ENCODE results near the gene GLO1.
A peak's percentile ranks its signal among the peaks of the same experiment; 100 is the strongest.

Gene GLO1

DNA sequence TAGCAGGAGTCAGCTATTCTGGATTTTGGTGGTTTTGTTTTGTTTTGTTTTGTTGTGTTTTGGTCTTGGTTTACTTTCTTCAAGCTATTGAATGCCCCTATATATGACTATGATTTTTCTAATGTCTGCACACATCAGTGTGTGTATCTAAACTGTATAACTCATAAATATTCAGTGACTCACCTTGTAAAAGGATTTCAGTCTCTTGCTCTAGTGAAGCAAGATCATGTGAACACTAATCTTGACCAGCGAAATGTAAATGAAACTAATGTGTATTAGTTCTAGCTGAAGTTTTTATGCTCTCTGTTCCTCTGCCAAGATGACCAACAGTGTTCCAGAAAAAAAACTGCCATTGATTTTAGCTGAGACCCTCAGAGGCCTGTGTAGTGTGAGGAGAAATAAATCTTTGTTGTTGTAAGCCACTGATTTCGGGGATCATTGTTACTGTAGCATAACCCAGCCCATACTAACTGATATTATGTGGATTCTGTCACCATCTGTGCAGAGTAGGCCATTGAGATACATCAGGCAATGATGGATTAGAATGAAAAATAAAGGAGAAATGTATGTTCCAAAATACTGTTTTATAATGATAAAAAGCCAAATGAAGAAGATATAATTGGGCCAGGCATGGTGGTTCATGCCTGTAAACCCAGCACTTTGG lies 51.7 kb downstream of the GLO1 start:
- Histone ChIP-seq H3K27me3 (ENCODE audit: control insufficient read depth in 1 of 2, insufficient read depth in 2 of 2, low read length in 2 of 2) (no peaks in the 10 kb centered on the region), H3K36me3 (ENCODE audit: insufficient read depth, low read length) (peaks cover 5% of the 10 kb centered on the region), H3K4me1 (ENCODE audit: insufficient read depth, low read length) (no peaks in the 10 kb centered on the region), H3K9ac (ENCODE audit: low read length) (no peak overlapping the region), H3K9me3 (ENCODE audit: low read length) (no peaks in the 10 kb centered on the region), H3K4me3 (ENCODE audit: low read depth in 1 of 2, low read length in 2 of 2) (no peak overlapping the region), H3K27ac (ENCODE audit: low read depth, low read length) (no peak overlapping the region)

DNA sequence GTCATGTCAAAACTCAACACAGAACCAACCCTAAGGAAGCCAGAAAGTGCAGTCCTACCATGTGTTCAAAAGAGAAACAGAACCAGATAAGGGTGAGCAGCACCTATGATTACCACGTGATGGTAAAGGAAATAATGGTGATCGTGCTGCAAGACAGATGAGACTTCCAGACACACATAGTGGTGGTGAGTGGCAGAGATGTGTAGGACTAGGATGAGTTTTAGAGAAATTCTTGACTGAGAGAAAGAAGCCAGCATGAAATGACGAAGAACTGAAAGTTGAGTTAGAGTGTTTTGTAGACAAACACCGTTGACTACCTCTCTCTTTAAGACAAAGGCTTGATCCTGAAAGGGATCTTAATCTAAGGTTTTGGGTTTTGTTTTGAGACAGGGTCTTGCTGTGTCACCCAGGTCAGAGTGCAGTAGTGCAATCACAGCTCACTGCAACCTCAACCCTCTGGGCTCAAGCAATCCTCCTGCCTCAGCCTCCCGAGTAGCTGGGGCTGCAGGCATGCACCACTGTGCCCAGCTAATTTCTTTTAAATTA lies 52.7 kb downstream of the GLO1 start:
- H3K4me1 ChIP-seq (ENCODE audit: insufficient read depth, low read length): no peaks in the 10 kb centered on the region
- peaks cover 5% of the 10 kb centered on the region for H3K36me3 ChIP-seq (ENCODE audit: insufficient read depth, low read length)
- H3K27me3 ChIP-seq (ENCODE audit: control insufficient read depth in 1 of 2, insufficient read depth in 2 of 2, low read length in 2 of 2): no peaks in the 10 kb centered on the region
- no peak overlapping the region for H3K9ac ChIP-seq (ENCODE audit: low read length)
- H3K9me3 ChIP-seq (ENCODE audit: low read length): no peaks in the 10 kb centered on the region
- no peak overlapping the region for H3K4me3 ChIP-seq (ENCODE audit: low read depth in 1 of 2, low read length in 2 of 2)
- H3K27ac ChIP-seq (ENCODE audit: low read depth, low read length): no peak overlapping the region

DNA sequence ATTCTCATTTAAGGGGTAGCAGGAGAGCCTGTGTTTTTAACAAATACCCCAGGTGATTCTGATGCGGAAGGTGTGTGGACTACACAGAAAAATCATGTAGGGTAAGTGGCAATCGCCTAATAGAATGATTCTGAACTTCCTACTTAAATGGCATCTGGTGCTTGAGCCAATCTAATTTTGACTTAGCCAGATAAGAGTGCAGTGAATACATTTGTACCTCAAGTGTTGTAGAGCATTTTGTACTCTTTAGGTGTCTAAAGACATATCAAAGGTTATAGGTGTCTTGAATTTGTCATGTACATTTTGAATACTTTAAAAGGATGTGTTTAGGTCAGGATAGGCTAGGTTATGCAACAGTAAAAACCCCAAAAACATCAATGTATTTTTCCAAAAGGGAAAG lies 53.2 kb downstream of the GLO1 start:
- no peak overlapping the region for H3K9ac ChIP-seq (ENCODE audit: low read length)

DNA sequence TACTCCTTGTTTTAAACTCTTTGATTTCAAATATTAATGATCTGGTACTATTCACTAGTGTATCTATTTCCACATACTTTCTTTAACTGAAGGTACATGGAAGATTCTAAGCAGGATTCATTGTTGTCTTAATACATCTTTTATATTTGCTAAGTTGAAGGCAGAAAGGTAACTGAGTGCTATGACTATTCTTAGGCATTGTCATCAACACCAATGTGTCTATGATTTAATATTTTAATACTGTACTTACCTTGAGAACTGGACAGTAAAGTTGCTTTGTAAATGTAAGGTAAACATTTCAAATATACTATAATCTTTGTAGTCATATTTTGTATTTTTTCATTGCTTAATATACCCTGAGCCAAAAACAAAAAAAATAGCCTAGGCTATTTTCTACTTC lies 54.3 kb downstream of the GLO1 start:
- H3K4me3 ChIP-seq (ENCODE audit: low read depth in 1 of 2, low read length in 2 of 2): no peak overlapping the region
- no peaks in the 10 kb centered on the region for H3K27me3 ChIP-seq (ENCODE audit: control insufficient read depth in 1 of 2, insufficient read depth in 2 of 2, low read length in 2 of 2)
- no peak overlapping the region for H3K27ac ChIP-seq (ENCODE audit: low read depth, low read length)
- H3K36me3 ChIP-seq (ENCODE audit: insufficient read depth, low read length): peaks cover 5% of the 10 kb centered on the region
- H3K9ac ChIP-seq (ENCODE audit: low read length): no peak overlapping the region
- H3K4me1 ChIP-seq (ENCODE audit: insufficient read depth, low read length): no peaks in the 10 kb centered on the region
- H3K9me3 ChIP-seq (ENCODE audit: low read length): no peaks in the 10 kb centered on the region

More for the DNA sequence above, 53.2 kb downstream of the GLO1 start:
- no peaks in the 10 kb centered on the region for H3K4me1 ChIP-seq (ENCODE audit: insufficient read depth, low read length)
- H3K9me3 ChIP-seq (ENCODE audit: low read length): no peaks in the 10 kb centered on the region
- no peaks in the 10 kb centered on the region for H3K27me3 ChIP-seq (ENCODE audit: control insufficient read depth in 1 of 2, insufficient read depth in 2 of 2, low read length in 2 of 2)
- peaks cover 5% of the 10 kb centered on the region for H3K36me3 ChIP-seq (ENCODE audit: insufficient read depth, low read length)
- H3K4me3 ChIP-seq (ENCODE audit: low read depth in 1 of 2, low read length in 2 of 2): no peak overlapping the region
- no peak overlapping the region for H3K27ac ChIP-seq (ENCODE audit: low read depth, low read length)

DNA sequence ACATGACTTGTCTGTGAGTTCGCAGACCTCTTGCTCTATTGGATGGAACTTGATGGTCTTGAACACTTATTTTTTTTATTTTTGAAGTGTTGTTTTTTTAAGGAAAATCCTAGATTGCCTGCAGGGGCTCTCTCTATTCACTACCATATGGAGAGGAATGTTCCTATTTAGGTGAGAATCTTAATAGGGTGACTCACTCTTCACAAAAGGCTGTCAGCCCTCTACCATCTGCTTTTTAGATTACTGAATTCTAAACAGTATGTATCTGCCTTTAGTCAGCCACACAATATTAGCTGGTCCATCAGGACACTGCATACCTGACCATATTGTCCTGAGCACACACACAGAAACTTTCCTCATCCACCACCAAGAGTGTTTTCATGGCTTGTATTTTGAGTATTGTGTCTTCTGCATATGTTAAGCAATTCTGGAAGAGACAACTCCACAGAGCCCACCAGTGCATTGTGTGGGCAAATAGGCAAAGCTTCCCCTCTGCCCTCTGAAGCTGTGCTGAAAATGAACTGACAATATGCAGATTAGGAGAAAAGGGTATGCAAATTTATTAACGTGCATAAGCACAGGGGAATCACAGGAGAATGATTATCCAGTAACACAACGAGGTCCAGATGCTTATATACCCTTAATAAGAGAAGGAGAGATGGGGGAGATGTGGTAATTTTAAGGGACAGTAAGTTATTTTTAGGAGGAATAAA lies 56.6 kb downstream of the GLO1 start:
- no peak overlapping the region for H3K9ac ChIP-seq (ENCODE audit: low read length)
- H3K4me3 ChIP-seq (ENCODE audit: low read depth in 1 of 2, low read length in 2 of 2): no peak overlapping the region
- no peaks in the 10 kb centered on the region for H3K9me3 ChIP-seq (ENCODE audit: low read length)
- H3K27ac ChIP-seq (ENCODE audit: low read depth, low read length): no peak overlapping the region
- no peaks in the 10 kb centered on the region for H3K27me3 ChIP-seq (ENCODE audit: control insufficient read depth in 1 of 2, insufficient read depth in 2 of 2, low read length in 2 of 2)
- peaks cover 5% of the 10 kb centered on the region for H3K36me3 ChIP-seq (ENCODE audit: insufficient read depth, low read length)
- peaks cover 5% of the 10 kb centered on the region for H3K4me1 ChIP-seq (ENCODE audit: insufficient read depth, low read length)

DNA sequence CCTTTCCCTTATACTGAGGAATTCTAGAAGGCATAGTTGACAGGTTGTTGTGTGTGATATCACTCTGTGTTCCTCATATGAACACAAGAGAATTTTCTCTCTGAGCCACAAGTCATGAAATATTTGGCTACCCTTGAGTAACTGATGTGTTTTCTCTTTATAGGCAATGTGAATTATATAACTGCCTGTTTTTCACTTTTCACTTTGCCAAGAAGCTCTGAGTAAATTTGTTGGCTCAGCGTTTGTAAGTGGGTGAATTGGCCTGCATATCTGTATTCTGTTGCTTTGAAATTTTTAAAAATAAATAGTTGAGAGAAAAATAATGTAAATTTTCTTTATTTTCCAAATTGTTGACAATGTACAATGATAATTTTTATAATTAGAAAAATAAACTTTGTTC lies 58.0 kb downstream of the GLO1 start:
- Histone ChIP-seq H3K36me3 (ENCODE audit: insufficient read depth, low read length) (no peaks in the 10 kb centered on the region), H3K27me3 (ENCODE audit: control insufficient read depth in 1 of 2, insufficient read depth in 2 of 2, low read length in 2 of 2) (no peaks in the 10 kb centered on the region), H3K4me1 (ENCODE audit: insufficient read depth, low read length) (peaks cover 15% of the 10 kb centered on the region), H3K9ac (ENCODE audit: low read length) (no peak overlapping the region), H3K27ac (ENCODE audit: low read depth, low read length) (no peak overlapping the region), H3K4me3 (ENCODE audit: low read depth in 1 of 2, low read length in 2 of 2) (no peak overlapping the region), H3K9me3 (ENCODE audit: low read length) (no peaks in the 10 kb centered on the region)

DNA sequence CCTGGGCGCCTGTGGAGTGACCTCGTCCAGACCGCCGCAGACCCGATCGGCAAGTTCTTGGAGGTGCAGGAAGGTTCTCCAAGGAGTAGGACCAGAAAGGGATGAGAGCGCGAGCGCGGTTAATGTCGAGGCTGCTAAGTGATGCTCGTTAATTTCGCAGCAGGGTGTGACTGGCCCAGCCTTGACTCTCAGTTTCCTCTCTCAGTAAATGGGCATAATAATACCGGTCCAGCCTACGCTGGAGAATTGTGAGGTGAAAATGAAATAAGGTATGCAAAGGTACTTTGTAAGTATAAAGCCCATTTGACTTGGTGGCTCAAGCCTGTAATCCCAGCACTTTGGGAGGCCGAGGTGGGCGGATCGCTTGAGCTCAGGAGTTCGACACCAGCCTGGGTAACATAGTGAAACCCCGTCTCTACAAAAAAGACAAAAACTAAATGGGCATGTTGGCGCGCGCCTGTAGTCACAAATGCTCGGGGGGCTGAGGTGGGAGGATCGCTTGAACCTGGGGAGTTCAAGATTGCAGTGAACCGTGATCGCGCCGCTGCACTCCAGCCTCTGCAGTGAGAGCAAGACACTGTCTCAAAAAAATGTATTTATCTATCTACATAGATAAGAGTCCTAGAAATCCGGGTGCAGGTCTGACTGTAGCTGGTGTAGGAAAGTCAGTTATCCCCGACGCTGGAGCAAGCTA lies 62.6 kb downstream of the GLO1 start:
- Histone ChIP-seq H3K4me1 (ENCODE audit: insufficient read depth, low read length) (peaks cover 29% of the 10 kb centered on the region), H3K27me3 (ENCODE audit: control insufficient read depth in 1 of 2, insufficient read depth in 2 of 2, low read length in 2 of 2) (no peaks in the 10 kb centered on the region), H3K4me3 (ENCODE audit: low read depth in 1 of 2, low read length in 2 of 2) (peak overlapping the region; percentile 94 to 97), H3K9ac (ENCODE audit: low read length) (peak overlapping the region; percentile 86), H3K9me3 (ENCODE audit: low read length) (no peaks in the 10 kb centered on the region), H3K36me3 (ENCODE audit: insufficient read depth, low read length) (no peaks in the 10 kb centered on the region), H3K27ac (ENCODE audit: low read depth, low read length) (peak overlapping the region; percentile 92)

DNA sequence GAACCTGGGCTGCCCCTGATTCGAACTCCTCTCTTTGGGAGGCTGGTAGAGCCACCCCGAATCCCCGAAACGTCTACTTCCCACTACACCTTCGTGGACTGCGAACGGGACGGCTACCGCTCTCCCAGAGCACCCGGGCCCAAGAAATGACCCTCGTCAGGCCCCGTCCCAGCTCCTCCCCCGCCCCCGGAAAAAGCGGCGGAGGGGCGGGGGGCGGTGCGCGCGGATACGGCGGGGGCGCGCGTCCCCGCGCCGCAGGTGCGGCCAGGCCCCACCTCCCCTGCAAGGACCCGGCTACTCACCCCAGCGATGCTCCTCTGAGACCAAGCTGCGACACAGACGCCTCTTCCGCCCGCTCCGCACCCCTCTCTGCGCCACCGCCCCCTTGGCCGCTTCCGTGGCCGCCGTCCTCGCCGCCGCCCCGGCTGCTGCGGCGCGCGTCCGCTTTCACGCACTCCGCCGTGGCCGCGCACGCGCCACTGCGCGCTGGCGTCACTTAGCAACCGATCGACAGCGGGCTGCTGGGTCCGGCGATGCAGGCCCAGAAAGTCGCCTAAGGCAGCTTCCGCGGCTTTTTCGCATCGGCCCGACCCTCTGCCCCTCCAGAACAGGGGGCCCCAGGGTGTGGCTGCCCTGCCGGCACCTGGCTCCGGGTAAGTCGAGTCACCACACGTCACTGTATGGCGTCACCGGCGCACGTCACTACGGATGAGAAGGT lies 63.3 kb downstream of the GLO1 start, which contains the start of gene BTBD9:
TSS of gene BTBD9 (minus strand) at position 432 of the 718 bp plus-strand sequence.
- H3K9me3 ChIP-seq (ENCODE audit: low read length): no peaks in the 10 kb centered on the region
- no peaks in the 10 kb centered on the region for H3K36me3 ChIP-seq (ENCODE audit: insufficient read depth, low read length)
- peak within 1 kb of the TSS; percentile 86 for H3K9ac ChIP-seq (ENCODE audit: low read length)
- no peaks in the 10 kb centered on the region for H3K27me3 ChIP-seq (ENCODE audit: control insufficient read depth in 1 of 2, insufficient read depth in 2 of 2, low read length in 2 of 2)
- peaks cover 29% of the 10 kb centered on the region for H3K4me1 ChIP-seq (ENCODE audit: insufficient read depth, low read length)
- H3K27ac ChIP-seq (ENCODE audit: low read depth, low read length): peak within 1 kb of the TSS; percentile 92
- H3K4me3 ChIP-seq (ENCODE audit: low read depth in 1 of 2, low read length in 2 of 2): peak within 1 kb of the TSS; percentile 94 to 97

DNA sequence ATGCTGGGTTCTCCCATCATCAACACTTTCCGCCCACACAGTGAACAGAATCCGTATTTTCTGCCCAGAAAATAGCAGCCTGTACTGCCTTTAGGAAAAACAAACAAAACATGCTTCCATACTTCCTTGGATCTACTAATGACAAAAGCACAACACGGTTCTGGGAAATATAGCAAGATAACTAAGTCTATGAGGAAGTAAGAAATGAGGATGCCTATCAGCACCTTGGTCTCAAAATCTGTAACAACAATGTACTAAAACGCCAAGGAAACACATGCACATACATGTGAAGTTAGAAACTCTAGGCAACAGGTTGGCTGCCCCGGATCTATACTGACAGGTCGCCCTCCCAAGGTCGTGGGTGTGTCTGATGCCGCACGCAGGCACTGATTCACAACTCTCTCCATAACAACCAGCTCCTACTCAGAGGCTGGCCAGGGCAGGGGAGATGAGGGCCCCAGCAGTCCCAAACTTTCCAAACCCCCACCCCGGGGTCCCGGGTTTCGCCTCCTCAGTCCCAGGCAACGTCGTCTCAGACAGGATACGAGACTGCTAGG lies 63.9 kb downstream of the GLO1 start:
- H3K9me3 ChIP-seq (ENCODE audit: low read length): no peaks in the 10 kb centered on the region
- no peaks in the 10 kb centered on the region for H3K27me3 ChIP-seq (ENCODE audit: control insufficient read depth in 1 of 2, insufficient read depth in 2 of 2, low read length in 2 of 2)
- H3K9ac ChIP-seq (ENCODE audit: low read length): peak overlapping the region; percentile 86
- H3K4me3 ChIP-seq (ENCODE audit: low read depth in 1 of 2, low read length in 2 of 2): peak overlapping the region; percentile 94 to 97
- no peaks in the 10 kb centered on the region for H3K36me3 ChIP-seq (ENCODE audit: insufficient read depth, low read length)
- peak overlapping the region; percentile 92 for H3K27ac ChIP-seq (ENCODE audit: low read depth, low read length)
- peaks cover 31% of the 10 kb centered on the region for H3K4me1 ChIP-seq (ENCODE audit: insufficient read depth, low read length)

DNA sequence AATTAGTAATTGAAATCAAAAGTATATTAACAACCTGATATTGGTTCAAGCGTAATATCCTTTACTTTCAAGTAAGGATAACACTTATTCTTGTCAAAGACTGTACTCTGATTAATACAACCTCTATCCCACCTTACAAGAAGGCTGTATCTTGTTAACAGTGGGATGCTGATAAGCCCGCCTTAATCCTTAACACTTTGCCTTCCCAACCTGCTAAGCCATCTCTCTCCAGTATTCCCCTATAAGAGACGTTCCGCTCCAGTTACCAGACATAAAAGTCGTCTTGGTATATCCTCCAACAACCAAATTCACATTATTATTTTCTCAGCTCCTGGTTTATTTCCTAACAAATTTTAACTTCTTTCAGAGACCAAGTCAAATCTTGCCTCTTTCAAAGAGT lies 65.2 kb downstream of the GLO1 start:
- no peaks in the 10 kb centered on the region for H3K9me3 ChIP-seq (ENCODE audit: low read length)
- no peak overlapping the region for H3K27ac ChIP-seq (ENCODE audit: low read depth, low read length)
- H3K4me1 ChIP-seq (ENCODE audit: insufficient read depth, low read length): peaks cover 34% of the 10 kb centered on the region
- H3K36me3 ChIP-seq (ENCODE audit: insufficient read depth, low read length): no peaks in the 10 kb centered on the region
- no peak overlapping the region for H3K4me3 ChIP-seq (ENCODE audit: low read depth in 1 of 2, low read length in 2 of 2)
- H3K9ac ChIP-seq (ENCODE audit: low read length): no peak overlapping the region
- no peaks in the 10 kb centered on the region for H3K27me3 ChIP-seq (ENCODE audit: control insufficient read depth in 1 of 2, insufficient read depth in 2 of 2, low read length in 2 of 2)

DNA sequence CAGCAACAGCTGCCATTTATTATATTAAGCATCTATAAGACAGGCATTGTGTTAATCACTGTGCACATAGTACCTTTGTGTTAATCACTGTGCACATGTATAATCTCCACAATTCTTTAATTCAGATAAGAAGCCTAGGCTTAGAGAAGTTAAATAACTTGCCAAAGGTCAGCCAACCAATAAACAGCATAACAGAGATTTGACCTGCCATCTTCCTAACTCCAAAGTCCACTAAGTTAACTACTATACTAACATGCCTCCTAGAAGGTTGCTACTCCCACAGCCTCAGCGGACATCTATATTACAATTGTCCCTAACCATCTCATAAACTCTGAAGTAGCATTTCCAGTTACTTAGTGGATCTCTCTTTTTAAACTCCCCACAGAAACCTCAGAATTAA lies 66.9 kb downstream of the GLO1 start:
- Histone ChIP-seq H3K27me3 (ENCODE audit: control insufficient read depth in 1 of 2, insufficient read depth in 2 of 2, low read length in 2 of 2) (no peaks in the 10 kb centered on the region), H3K4me1 (ENCODE audit: insufficient read depth, low read length) (peaks cover 27% of the 10 kb centered on the region), H3K9me3 (ENCODE audit: low read length) (no peaks in the 10 kb centered on the region), H3K27ac (ENCODE audit: low read depth, low read length) (no peak overlapping the region), H3K9ac (ENCODE audit: low read length) (no peak overlapping the region), H3K36me3 (ENCODE audit: insufficient read depth, low read length) (no peaks in the 10 kb centered on the region), H3K4me3 (ENCODE audit: low read depth in 1 of 2, low read length in 2 of 2) (no peak overlapping the region)

Measured in muscle layer of colon (tissue), 2 donors.